Measurements from ENCODE around the gene CHD9NB. TPM values are rescaled to one million over a fixed set of nuclear protein-coding genes. Genes with fewer than 3 reads are reported as not detected.

Gene CHD9NB
- polyA plus RNA-seq, 1 experiment: 0.78 TPM

DNA sequence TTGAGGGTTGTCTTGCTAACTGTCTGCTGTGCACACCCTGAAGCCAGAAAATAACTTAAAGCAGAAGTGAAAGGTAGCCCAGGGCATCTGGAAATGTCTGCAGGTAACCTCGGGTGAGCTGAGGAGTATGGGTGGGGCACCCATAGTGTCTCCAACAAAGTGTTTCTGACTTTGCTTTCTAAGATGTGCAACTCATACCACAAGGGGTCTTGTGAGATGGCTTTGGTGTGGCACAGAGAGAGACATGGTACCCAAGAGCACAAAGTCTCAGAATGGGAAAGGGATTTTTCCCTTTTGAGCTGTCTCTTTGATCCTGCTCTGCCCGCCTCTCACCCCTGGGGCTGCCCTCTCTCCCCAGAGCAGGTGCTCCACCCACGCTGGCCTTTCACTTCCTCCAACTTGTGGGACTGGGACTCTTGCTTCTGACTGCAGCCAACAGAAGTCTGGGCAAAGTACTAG, 9.0 kb upstream of the CHD9NB start:
- no peak overlapping the region for H3K4me3 ChIP-seq (ENCODE audit: low read depth, low read length)
- H3K36me3 ChIP-seq (ENCODE audit: control insufficient read depth, insufficient read depth, low read length): peaks cover 1% of the 10 kb centered on the region; the same call in 1 of the 2 replicates
- ChIA-PET CTCF (interaction anchor here (1.4 kb wide), 1 partner anchor 98 kb away, joined by 3 read pairs; no protein-coding TSS in a partner anchor), POLR2A (no interaction called here)
- DNase-seq (ENCODE audit: low read depth): no peak
- no peaks in the 10 kb centered on the region for H3K27me3 ChIP-seq (ENCODE audit: control insufficient read depth, insufficient read depth, low read length)
- no peak for TF ChIP-seq CTCF (IDR thresholded peaks at IDR 0.05; ENCODE audit: insufficient read depth, low read depth, low read length)

GRCh38 chr16:53061256-53061655, 8.6 kb upstream of the CHD9NB start:
- CTCF ChIA-PET: interaction anchor here (1.4 kb wide), 1 partner anchor 99 kb away, joined by 3 read pairs; no protein-coding TSS in a partner anchor
- POLR2A ChIA-PET: no interaction called here
- Histone ChIP-seq H3K36me3 (ENCODE audit: control insufficient read depth, insufficient read depth, low read length) (peaks cover 1% of the 10 kb centered on the region; the same call in 1 of the 2 replicates), H3K27me3 (ENCODE audit: control insufficient read depth, insufficient read depth, low read length) (no peaks in the 10 kb centered on the region), H3K4me3 (ENCODE audit: low read depth, low read length) (no peak overlapping the region)
- no peak for TF ChIP-seq CTCF (IDR thresholded peaks at IDR 0.05; ENCODE audit: insufficient read depth, low read depth, low read length)
- DNase-seq (ENCODE audit: low read depth): no peak

DNA sequence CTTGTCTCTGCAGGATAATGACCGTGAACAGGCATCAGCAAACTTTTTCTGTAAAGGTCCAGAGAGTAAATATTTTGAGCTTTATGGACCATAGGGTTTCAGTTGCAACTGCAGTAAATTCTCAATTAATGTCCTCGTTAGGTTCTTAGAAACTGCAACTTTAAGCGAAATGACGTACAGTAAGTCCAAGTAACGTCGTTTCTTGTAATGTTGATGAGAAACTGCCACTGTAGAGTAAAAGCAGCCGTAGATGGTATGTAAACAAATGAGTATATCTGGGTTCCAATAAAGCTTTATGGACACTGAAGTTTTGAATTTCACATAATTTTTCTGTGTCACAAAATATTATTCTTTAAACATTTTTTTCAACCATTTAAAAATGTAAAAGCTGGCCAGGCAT, 7.0 kb upstream of the CHD9NB start:
- no peak for DNase-seq (ENCODE audit: low read depth)
- no peak for TF ChIP-seq CTCF (IDR thresholded peaks at IDR 0.05; ENCODE audit: insufficient read depth, low read depth, low read length)
- H3K36me3 ChIP-seq (ENCODE audit: control insufficient read depth, insufficient read depth, low read length): peaks cover 1% of the 10 kb centered on the region; the same call in 1 of the 2 replicates
- H3K4me3 ChIP-seq (ENCODE audit: low read depth, low read length): no peak overlapping the region
- CTCF ChIA-PET: no interaction called here
- POLR2A ChIA-PET: no interaction called here
- H3K27me3 ChIP-seq (ENCODE audit: control insufficient read depth, insufficient read depth, low read length): no peaks in the 10 kb centered on the region

- ChIA-PET POLR2A (no interaction called here), CTCF (interaction anchor here (1.0 kb wide), 1 partner anchor 71 kb away, joined by 3 read pairs; no protein-coding TSS in a partner anchor)
- Histone ChIP-seq H3K27me3 (ENCODE audit: control insufficient read depth, insufficient read depth, low read length) (no peaks in the 10 kb centered on the region), H3K36me3 (ENCODE audit: control insufficient read depth, insufficient read depth, low read length) (peaks cover 1% of the 10 kb centered on the region; the same call in 1 of the 2 replicates), H3K4me3 (ENCODE audit: low read depth, low read length) (no peak overlapping the region)
- no peak for DNase-seq (ENCODE audit: low read depth)
- TF ChIP-seq CTCF (IDR thresholded peaks at IDR 0.05; ENCODE audit: insufficient read depth, low read depth, low read length): no peak
These were observed 6.2 kb upstream of the CHD9NB start for GRCh38 chr16:53058882-53059281.

DNA sequence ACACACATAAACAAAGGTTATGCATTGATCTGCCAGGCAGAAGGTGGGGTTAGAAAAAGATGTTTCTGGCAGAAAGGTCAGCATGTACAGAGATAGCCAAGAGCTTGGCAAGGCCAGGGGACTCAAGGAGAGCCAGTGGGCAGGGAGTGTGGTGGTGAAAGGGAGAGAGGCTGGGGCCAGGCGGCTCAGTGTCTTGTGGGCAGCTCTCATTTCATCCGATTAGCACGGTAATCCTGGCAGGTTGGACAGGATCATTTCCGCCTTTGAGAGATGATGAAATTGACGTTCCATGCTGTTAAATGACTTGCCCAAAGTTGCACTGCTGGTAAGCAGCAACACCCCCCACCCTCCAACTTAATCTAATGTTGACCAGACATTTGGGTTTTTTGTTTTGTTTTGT, 5.7 kb upstream of the CHD9NB start:
- H3K36me3 ChIP-seq (ENCODE audit: control insufficient read depth, insufficient read depth, low read length): peaks cover 1% of the 10 kb centered on the region; the same call in 1 of the 2 replicates
- no peak overlapping the region for H3K4me3 ChIP-seq (ENCODE audit: low read depth, low read length)
- no peak for TF ChIP-seq CTCF (IDR thresholded peaks at IDR 0.05; ENCODE audit: insufficient read depth, low read depth, low read length)
- ChIA-PET POLR2A (no interaction called here), CTCF (interaction anchor here (0.9 to 4.7 kb wide), 4 partner anchors 23 to 99 kb away, joined by 3 to 34 read pairs (median 4); no protein-coding TSS in a partner anchor)
- H3K27me3 ChIP-seq (ENCODE audit: control insufficient read depth, insufficient read depth, low read length): no peaks in the 10 kb centered on the region
- no peak for DNase-seq (ENCODE audit: low read depth)
